ENCODE results near the gene ACSL3. TPM values are rescaled to one million over a fixed set of nuclear protein-coding genes. Genes with fewer than 3 reads are reported as not detected.
"Not testable (repeated sequence)": the region's sequence is repeated elsewhere in the genome, so short reads cannot be mapped to it uniquely, and the experiment has no call there.

Gene ACSL3
- total and polyA plus RNA-seq, 3 experiments from 2014 or later, result 27.7 to 41.4 (median 38.6) TPM

DNA sequence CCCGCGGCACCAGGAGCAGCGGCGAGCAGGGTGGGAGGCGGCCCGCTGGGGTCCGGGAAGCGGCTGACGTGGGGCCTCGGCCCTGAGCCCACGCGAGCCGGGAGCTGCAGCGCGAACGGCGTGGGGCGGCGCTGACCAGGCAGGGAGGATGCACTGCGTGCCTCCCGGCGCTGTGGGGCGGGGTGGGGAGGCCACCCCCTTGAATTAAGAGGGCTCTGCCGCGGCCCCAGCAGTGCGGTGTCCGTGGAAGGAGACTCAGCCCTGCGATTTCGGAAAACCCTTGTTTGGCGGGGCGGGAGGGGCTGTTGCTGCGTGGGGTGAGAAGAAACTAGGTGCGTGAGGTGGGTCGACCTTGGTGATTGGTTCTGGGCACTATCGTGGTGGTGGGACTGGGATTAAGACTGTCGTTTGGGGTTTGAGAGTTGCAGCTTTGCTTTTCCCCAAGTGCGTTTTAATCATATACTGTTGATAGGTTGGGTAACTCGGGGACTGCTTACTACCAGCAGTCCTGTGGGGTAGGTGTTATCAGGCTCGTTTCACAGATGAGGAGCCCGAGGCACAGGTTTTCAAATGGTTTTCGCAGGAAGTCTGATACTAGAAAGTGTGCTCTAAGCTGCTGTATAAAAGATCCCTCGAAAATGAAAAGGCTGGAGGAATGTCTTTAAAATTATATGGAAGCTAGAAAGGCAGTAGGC, 722 bp downstream of the ACSL3 start:
- Mint-ChIP-seq H3K27ac (peak overlapping the region in 6 of 8 donors; percentile 86 to 99 (median 96)), H3K36me3 (peaks cover 0 to 4% (median 0%) of the 10 kb centered on the region in 3 donors), H3K4me1 (peaks cover 7 to 12% (median 7%) of the 10 kb centered on the region in 3 donors), H3K9me3 (no peaks in the 10 kb centered on the region), H3K4me3 (no peak overlapping the region), H3K27me3 (no peaks in the 10 kb centered on the region)
- peak; percentile 21 to 63 (median 38) for DNase-seq
- peak overlapping the region; percentile 78 for H3K27ac ChIP-seq (ENCODE audit: low read depth, low read length)
- H3K4me3 ChIP-seq (ENCODE audit: low read length), result peak overlapping the region; percentile 86
- no peaks in the 10 kb centered on the region for H3K36me3 ChIP-seq (ENCODE audit: insufficient read depth, low read length)
- ChIA-PET CTCF (interaction anchor here (0.9 to 1.4 kb wide), 2 partner anchors 29 to 40 kb away, joined by 3 read pairs; no protein-coding TSS in a partner anchor), POLR2A (interaction anchor here (0.7 to 1.4 kb wide), 2 partner anchors 171 to 1095 kb away, joined by 3 to 4 read pairs; partner anchors contain the start of gene MRPL44)
- peaks cover 31% of the 10 kb centered on the region for H3K4me1 ChIP-seq (ENCODE audit: insufficient read depth, low read length)
- no peaks in the 10 kb centered on the region for H3K9me3 ChIP-seq (ENCODE audit: low read length)
- no peaks in the 10 kb centered on the region for H3K27me3 ChIP-seq (ENCODE audit: insufficient read depth, low read length, poor library complexity, severe bottlenecking)

DNA sequence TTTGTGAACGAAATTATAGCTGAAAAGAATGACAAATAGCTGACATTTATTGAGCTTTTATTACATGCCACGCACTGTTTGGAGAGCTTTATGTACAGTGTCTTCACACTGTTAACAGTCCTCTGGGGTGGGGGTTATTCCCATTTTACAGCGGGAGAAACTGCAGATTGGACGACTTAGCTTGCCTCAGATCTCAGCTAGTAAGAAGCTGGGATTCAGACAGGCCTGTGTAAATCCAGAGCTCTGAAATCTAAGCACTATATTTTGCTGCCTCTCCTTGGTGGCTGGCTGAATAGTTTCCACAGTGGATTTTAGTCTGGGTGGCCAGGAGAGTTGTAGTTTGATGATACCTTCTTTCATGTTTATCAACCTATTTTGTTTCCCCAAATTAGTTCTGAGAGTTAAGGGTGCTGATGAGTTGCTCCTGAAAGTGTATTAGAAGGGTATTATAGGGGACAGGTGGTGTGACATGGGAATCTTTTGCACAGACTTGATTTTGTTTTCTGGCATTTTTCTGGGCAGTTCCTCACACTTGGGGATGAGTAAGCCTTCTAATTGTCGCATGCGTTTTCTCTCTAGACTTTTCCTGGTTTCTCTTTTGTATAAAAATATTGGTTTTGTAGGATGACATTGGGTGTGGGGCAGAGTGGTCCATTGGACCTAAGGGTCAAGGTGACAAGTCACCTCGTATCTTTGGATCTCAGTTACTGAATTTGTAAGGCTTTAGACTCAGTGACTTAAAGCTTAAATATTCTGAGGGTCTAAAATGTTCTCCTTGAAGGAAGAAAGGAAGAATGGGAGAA, 1.5 kb downstream of the ACSL3 start:
- Histone ChIP-seq H3K27me3 (ENCODE audit: insufficient read depth, low read length, poor library complexity, severe bottlenecking) (no peaks in the 10 kb centered on the region), H3K4me3 (ENCODE audit: low read length) (peak overlapping the region; percentile 86), H3K27ac (ENCODE audit: low read depth, low read length) (peak overlapping the region; percentile 78), H3K36me3 (ENCODE audit: insufficient read depth, low read length) (no peaks in the 10 kb centered on the region), H3K4me1 (ENCODE audit: insufficient read depth, low read length) (peaks cover 31% of the 10 kb centered on the region), H3K9me3 (ENCODE audit: low read length) (no peaks in the 10 kb centered on the region)
- Mint-ChIP-seq H3K9me3 (no peaks in the 10 kb centered on the region), H3K4me3 (no peak overlapping the region), H3K27ac (peak overlapping the region in 5 of 8 donors; percentile 44 to 99 (median 96)), H3K27me3 (no peaks in the 10 kb centered on the region), H3K4me1 (peaks cover 11 to 15% (median 12%) of the 10 kb centered on the region in 3 donors), H3K36me3 (peaks cover 0 to 4% (median 0%) of the 10 kb centered on the region in 3 donors)
- DNase-seq, result peak in 1 of 5 donors; percentile 2
- ChIA-PET POLR2A (interaction anchor here (0.7 to 1.4 kb wide), 2 partner anchors 172 to 1095 kb away, joined by 3 to 4 read pairs; partner anchors contain the start of gene MRPL44), CTCF (interaction anchor here (1.4 kb wide), 1 partner anchor 28 kb away, joined by 3 read pairs; no protein-coding TSS in a partner anchor)

DNA sequence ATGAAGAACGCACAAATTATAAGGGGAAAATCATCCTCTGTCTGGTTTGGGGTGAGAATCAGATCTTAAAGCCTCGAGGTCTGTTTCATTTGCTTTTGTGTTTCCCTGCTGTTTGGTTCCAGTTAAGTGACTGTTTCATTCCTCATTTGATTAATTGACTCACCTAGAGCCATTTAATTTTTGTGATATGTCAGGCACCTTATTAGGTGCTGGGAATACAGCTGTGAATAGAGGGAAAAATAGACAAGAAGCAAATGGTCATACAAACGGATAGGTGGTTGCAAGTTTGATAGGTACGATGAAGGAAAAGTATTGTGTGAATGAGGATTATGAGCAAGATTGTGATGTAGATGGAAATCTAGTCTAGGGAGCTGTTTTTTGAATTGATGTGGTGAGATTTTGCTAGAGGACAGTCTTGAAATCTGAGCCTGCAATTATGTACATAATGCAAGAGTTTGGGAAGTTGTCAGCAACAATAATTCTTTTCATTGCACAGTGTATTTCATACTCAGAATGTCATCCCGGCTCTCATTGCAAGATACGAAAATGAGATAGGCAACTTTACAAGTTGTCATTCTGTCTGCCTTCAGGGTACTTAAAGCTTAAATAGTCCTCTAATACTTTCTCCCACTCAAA, 2.2 kb downstream of the ACSL3 start:
- DNase-seq, result no peak
- H3K9me3 Mint-ChIP-seq, result no peaks in the 10 kb centered on the region
- ChIA-PET CTCF (interaction anchor here (1.4 kb wide), 1 partner anchor 28 kb away, joined by 3 read pairs; no protein-coding TSS in a partner anchor), POLR2A (no interaction called here)
- no peaks in the 10 kb centered on the region for H3K27me3 Mint-ChIP-seq
- no peak overlapping the region for H3K27ac Mint-ChIP-seq
- H3K9me3 ChIP-seq (ENCODE audit: low read length), result no peaks in the 10 kb centered on the region
- no peak overlapping the region for H3K4me3 Mint-ChIP-seq
- peaks cover 32% of the 10 kb centered on the region for H3K4me1 ChIP-seq (ENCODE audit: insufficient read depth, low read length)
- H3K4me1 Mint-ChIP-seq, result peaks cover 15 to 18% (median 16%) of the 10 kb centered on the region in 3 donors
- no peak overlapping the region for H3K4me3 ChIP-seq (ENCODE audit: low read length)
- H3K36me3 Mint-ChIP-seq, result peaks cover 0 to 4% (median 0%) of the 10 kb centered on the region in 3 donors
- no peaks in the 10 kb centered on the region for H3K27me3 ChIP-seq (ENCODE audit: insufficient read depth, low read length, poor library complexity, severe bottlenecking)
- no peaks in the 10 kb centered on the region for H3K36me3 ChIP-seq (ENCODE audit: insufficient read depth, low read length)
- no peak overlapping the region for H3K27ac ChIP-seq (ENCODE audit: low read depth, low read length)

DNA sequence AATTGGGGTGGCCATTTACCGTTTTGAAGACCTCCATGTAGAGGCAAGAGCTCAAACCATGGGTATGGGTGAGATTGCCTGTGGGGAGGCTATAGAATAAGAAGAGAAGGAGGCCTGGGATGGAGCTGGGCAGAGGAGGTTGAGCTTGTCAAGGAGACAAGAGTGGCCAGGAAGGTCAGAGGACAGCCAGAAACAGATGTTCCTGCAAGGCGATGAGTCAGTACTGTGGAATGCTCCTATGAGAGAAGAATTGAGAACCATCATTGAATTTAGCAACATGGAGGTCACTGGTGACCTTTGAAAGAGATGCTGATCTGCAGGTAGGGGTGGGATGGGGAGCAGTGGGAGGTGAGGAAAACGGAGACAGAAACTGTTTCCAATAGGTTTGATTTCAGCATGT, 3.5 kb downstream of the ACSL3 start:
- Histone ChIP-seq H3K4me3 (ENCODE audit: low read length) (no peak overlapping the region), H3K9me3 (ENCODE audit: low read length) (no peaks in the 10 kb centered on the region), H3K27ac (ENCODE audit: low read depth, low read length) (no peak overlapping the region), H3K36me3 (ENCODE audit: insufficient read depth, low read length) (no peaks in the 10 kb centered on the region), H3K27me3 (ENCODE audit: insufficient read depth, low read length, poor library complexity, severe bottlenecking) (no peaks in the 10 kb centered on the region), H3K4me1 (ENCODE audit: insufficient read depth, low read length) (peaks cover 37% of the 10 kb centered on the region)
- Mint-ChIP-seq H3K27ac (no peak overlapping the region), H3K36me3 (peaks cover 0 to 4% (median 0%) of the 10 kb centered on the region in 3 donors), H3K9me3 (no peaks in the 10 kb centered on the region), H3K27me3 (no peaks in the 10 kb centered on the region), H3K4me1 (peaks cover 15 to 20% (median 18%) of the 10 kb centered on the region in 3 donors), H3K4me3 (no peak overlapping the region)
- ChIA-PET POLR2A (no interaction called here), CTCF (no interaction called here)
- DNase-seq, result no peak

DNA sequence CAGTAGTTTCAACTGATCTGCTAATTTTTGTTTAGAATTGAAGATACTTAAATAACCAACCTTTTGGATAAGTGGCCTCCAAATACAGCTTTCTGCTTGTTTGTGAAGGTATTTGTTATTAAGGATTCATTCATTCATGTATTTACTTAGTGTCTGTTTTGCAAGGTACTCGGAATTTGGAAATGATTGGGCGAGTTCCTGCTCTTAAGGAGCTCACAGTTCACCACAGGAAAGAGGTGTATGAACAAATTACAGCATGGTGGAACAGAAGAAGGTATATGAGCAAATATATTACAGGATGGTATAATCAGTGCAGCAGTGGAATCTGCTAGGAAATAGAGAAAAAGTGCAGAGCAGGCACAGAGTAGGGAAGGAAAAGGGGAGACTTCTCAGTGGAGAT, 4.5 kb downstream of the ACSL3 start:
- no peaks in the 10 kb centered on the region for H3K9me3 Mint-ChIP-seq
- H3K4me3 Mint-ChIP-seq, result peak overlapping the region in 1 of 7 donors; percentile 4
- no peaks in the 10 kb centered on the region for H3K9me3 ChIP-seq (ENCODE audit: low read length)
- H3K27ac Mint-ChIP-seq, result no peak overlapping the region
- no peaks in the 10 kb centered on the region for H3K27me3 ChIP-seq (ENCODE audit: insufficient read depth, low read length, poor library complexity, severe bottlenecking)
- no peaks in the 10 kb centered on the region for H3K27me3 Mint-ChIP-seq
- H3K36me3 Mint-ChIP-seq, result peaks cover 0 to 4% (median 0%) of the 10 kb centered on the region in 3 donors
- peaks cover 8 to 20% (median 15%) of the 10 kb centered on the region in 3 donors for H3K4me1 Mint-ChIP-seq
- DNase-seq, result no peak
- ChIA-PET CTCF (no interaction called here), POLR2A (no interaction called here)
- no peaks in the 10 kb centered on the region for H3K36me3 ChIP-seq (ENCODE audit: insufficient read depth, low read length)
- no peak overlapping the region for H3K4me3 ChIP-seq (ENCODE audit: low read length)
- H3K4me1 ChIP-seq (ENCODE audit: insufficient read depth, low read length), result peaks cover 43% of the 10 kb centered on the region
- H3K27ac ChIP-seq (ENCODE audit: low read depth, low read length), result no peak overlapping the region

DNA sequence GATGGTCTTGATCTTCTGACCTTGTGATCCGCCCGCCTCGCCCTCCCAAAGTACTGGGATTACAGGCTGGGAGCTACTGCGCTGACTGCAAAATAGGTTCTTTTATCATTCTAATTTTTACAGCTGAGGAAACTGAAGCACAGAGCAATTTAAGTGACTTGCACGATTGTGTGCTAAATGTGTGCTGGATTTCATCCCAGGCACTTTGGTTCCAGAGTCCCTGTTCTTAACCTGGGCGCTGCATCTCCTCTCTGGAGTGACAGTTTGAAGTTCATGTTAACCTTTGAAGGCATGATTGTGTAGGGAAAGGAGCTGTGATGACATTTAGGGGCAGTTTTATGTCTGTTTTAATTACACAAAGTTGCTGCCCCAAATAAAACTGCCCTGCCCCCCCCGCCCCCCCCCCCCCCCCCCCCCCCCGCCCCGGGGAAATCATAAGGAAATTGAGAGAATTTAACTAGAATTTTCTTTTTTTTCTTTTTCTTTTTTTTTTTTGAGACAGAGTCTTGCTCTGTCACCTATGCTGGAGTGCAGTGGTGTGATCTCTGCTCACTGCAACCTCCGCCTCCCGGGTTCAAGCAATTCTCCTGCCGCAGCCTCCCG, 5.6 kb downstream of the ACSL3 start:
- no peaks in the 10 kb centered on the region for H3K9me3 ChIP-seq (ENCODE audit: low read length)
- peaks cover 43% of the 10 kb centered on the region for H3K4me1 ChIP-seq (ENCODE audit: insufficient read depth, low read length)
- no peaks in the 10 kb centered on the region for H3K27me3 ChIP-seq (ENCODE audit: insufficient read depth, low read length, poor library complexity, severe bottlenecking)
- peaks cover 0 to 3% (median 0%) of the 10 kb centered on the region in 3 donors for H3K36me3 Mint-ChIP-seq
- no peak overlapping the region for H3K27ac ChIP-seq (ENCODE audit: low read depth, low read length)
- peaks cover 8 to 20% (median 15%) of the 10 kb centered on the region in 3 donors for H3K4me1 Mint-ChIP-seq
- POLR2A ChIA-PET, result interaction anchor here (0.6 kb wide), 1 partner anchor 195 kb away, joined by 3 read pairs; the partner anchor contains the start of gene MOGAT1
- no peaks in the 10 kb centered on the region for H3K9me3 Mint-ChIP-seq
- H3K36me3 ChIP-seq (ENCODE audit: insufficient read depth, low read length), result no peaks in the 10 kb centered on the region
- H3K4me3 Mint-ChIP-seq, result no peak overlapping the region
- DNase-seq, result no peak
- no peak overlapping the region for H3K4me3 ChIP-seq (ENCODE audit: low read length)
- H3K27me3 Mint-ChIP-seq, result no peaks in the 10 kb centered on the region
- H3K27ac Mint-ChIP-seq, result no peak overlapping the region
- CTCF ChIA-PET, result no interaction called here

DNA sequence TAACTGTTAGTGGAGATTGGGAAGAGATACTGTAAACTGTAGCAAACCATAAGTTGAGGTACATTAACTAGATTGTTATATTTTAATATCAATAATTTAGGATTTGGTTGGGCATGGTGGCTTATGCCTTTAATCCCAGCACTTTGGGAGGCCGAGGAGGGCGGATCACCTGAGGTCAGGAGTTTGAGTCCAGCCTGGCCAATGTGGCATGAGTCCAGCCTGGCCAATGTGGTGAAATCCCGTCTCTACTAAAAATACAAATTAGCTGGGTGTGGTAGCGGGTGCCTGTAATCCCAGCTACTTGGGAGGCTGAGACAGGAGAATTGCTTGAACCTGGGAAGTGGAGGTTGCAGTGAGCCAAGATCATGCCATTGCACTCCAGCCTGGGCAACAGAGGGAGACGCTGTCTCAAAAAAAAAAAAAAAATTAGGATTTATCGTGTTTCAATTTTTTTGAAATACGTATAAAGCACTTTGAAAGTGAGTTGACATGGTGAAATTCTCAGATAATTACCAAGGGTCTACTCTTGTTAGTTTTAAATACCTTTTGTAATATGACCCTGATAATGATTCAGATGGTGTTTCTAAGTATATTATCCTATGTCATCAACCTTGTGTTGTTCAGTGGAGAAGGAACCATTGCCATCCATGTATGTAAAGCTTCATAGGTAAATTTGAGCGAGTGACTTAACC, 7.9 kb downstream of the ACSL3 start:
- H3K27me3 Mint-ChIP-seq, CTCF ChIA-PET, POLR2A ChIA-PET: not testable (repeated sequence)

More for the DNA sequence above, 7.9 kb downstream of the ACSL3 start:
- H3K4me3 Mint-ChIP-seq; H3K9me3 ChIP-seq (ENCODE audit: low read length); H3K36me3 Mint-ChIP-seq; H3K36me3 ChIP-seq (ENCODE audit: insufficient read depth, low read length); DNase-seq; H3K9me3 Mint-ChIP-seq; H3K27ac Mint-ChIP-seq; H3K27me3 ChIP-seq (ENCODE audit: insufficient read depth, low read length, poor library complexity, severe bottlenecking); H3K4me3 ChIP-seq (ENCODE audit: low read length); H3K27ac ChIP-seq (ENCODE audit: low read depth, low read length): not testable (repeated sequence)
- peaks cover 22% of the 10 kb centered on the region for H3K4me1 ChIP-seq (ENCODE audit: insufficient read depth, low read length)
- peaks cover 14 to 26% (median 18%) of the 10 kb centered on the region in 3 donors for H3K4me1 Mint-ChIP-seq
